Tibial nerve (tissue), 4 donors: Measurements from ENCODE around the gene COL25A1. TPM values are rescaled to one million over a fixed set of nuclear protein-coding genes. Genes with fewer than 3 reads are reported as not detected.

ENCODE experiments used
- DNase-seq, 2 donors: peaks; one replicate each; pipeline ENCODE4 v3.0.0-alpha.2; 2019; ENCODE audit warnings: low spot score in 2 of 2
- H3K27ac ChIP-seq, 4 donors: fragments of 200-600 bp; sonication (generic) in 3 of 4; one replicate each; pipeline ENCODE4 v1.5.1; 2017 to 2019; ENCODE audit warnings: mild to moderate bottlenecking in 1 of 4
- H3K27me3 ChIP-seq, 2 donors: fragments of 200-600 bp; sonication (generic) in 1 of 2; one replicate each; pipeline versions ENCODE4 v1.5.1 to v1.6.0; 2017 to 2019
- H3K36me3 ChIP-seq, 3 donors: fragments of 200-600 bp; sonication (generic); one replicate each; pipeline ENCODE4 v1.5.1; 2018 to 2019
- H3K4me1 ChIP-seq, 4 donors: fragments of 200-600 bp; sonication (generic) in 3 of 4; one replicate each; pipeline ENCODE4 v1.5.1; 2017 to 2019
- H3K4me3 ChIP-seq, 4 donors: fragments of 200-600 bp; sonication (generic) in 3 of 4; one replicate each; pipeline ENCODE4 v1.5.1; 2017 to 2019; ENCODE audit warnings: mild to moderate bottlenecking in 1 of 4, moderate library complexity in 1 of 4
- H3K9me3 ChIP-seq, 4 donors: fragments of 200-600 bp; sonication (generic) in 3 of 4; one replicate each; pipeline ENCODE4 v1.5.1; 2017 to 2019
- EP300 ChIP-seq, 2 donors: sonication (generic); formaldehyde crosslinking; IDR thresholded peaks; one replicate each; pipeline ENCODE4 v1.6.1; 2017; ENCODE audit warnings: antibody characterized with exemption in 2 of 2, mild to moderate bottlenecking in 1 of 2
- POLR2A ChIP-seq, 2 donors: fragments of 450-650 bp; IDR thresholded peaks; one replicate each; pipeline ENCODE4 v1.6.1; 2017; ENCODE audit warnings: antibody characterized with exemption in 2 of 2, mild to moderate bottlenecking in 2 of 2, moderate library complexity in 2 of 2
- WGBS, 2 donors: methylation state at CpG; one replicate each; pipeline ENCODE4 v1.1.5; 2018; 5-methylcytosine and 5-hydroxymethylcytosine counted together
- total RNA-seq, 4 donors: library from RNA; depleted of rRNA; stranded (reverse); fragments of >200 nt; gene quantifications; one replicate each; pipeline ENCODE4 v1.1.0, GENCODE V29; 2016
- TF ChIP-seq, protein P1 (sequence below), 5 experiments: fragments of 200-600 bp in 3 of 5; fragments of 450-650 bp in 2 of 5; sonication (generic) in 3 of 5; IDR thresholded peaks; one replicate each; pipeline ENCODE4 v1.5.1; 2016 to 2019; ENCODE audit warnings: antibody characterized with exemption in 5 of 5, mild to moderate bottlenecking in 3 of 5, moderate library complexity in 2 of 5

Gene COL25A1
- total RNA-seq, 4 donors from 2014 or later, result 1.5 to 4.1 (median 2.3) TPM

DNA sequence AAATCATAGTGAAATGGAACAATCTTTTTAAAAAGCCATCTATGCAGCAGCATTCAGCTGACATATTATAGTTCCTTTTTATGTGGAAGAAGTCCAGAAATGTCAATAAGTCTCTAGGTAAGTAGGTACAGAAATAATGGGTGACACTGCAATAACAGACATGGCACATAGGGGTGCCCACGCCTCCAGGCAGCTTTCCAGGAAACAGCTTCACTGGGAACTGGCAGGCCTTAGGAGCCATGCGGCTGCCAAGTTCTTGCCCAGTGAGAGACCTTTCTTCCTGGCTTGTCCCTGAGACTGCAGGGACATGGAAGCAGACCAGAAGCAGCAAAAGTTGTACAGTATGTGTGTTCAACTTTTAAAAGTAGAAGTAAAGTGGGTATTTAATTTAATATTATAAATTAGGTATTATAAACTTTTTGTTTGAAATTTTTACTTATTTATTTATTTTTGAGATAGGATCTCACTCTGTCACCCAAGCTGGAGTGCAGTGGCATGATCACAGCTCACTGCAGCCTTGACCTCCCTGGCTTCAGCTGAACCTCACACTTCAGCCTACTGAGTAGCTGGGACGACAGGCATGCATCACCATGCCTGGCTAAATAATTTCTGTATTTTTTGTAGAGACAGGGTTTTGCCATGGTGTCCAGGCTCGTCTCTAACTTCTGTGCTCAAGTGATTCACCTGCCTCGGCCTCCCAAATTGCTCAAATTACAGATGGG lies 527.5 kb downstream of the COL25A1 start:
- no peaks in the 10 kb centered on the region for H3K9me3 ChIP-seq
- H3K4me1 ChIP-seq, result no peaks in the 10 kb centered on the region
- DNase-seq, result no peak
- 70 to 73% methylated on average over 5 of the region's 5 CpGs for WGBS, 2 donors
- H3K4me3 ChIP-seq, result no peak overlapping the region
- no peak overlapping the region for H3K27ac ChIP-seq
- TF ChIP-seq EP300 (IDR thresholded peaks at IDR 0.05), result no peak
- TF ChIP-seq POLR2A (IDR thresholded peaks at IDR 0.05), result no peak
- TF ChIP-seq, protein P1, sequence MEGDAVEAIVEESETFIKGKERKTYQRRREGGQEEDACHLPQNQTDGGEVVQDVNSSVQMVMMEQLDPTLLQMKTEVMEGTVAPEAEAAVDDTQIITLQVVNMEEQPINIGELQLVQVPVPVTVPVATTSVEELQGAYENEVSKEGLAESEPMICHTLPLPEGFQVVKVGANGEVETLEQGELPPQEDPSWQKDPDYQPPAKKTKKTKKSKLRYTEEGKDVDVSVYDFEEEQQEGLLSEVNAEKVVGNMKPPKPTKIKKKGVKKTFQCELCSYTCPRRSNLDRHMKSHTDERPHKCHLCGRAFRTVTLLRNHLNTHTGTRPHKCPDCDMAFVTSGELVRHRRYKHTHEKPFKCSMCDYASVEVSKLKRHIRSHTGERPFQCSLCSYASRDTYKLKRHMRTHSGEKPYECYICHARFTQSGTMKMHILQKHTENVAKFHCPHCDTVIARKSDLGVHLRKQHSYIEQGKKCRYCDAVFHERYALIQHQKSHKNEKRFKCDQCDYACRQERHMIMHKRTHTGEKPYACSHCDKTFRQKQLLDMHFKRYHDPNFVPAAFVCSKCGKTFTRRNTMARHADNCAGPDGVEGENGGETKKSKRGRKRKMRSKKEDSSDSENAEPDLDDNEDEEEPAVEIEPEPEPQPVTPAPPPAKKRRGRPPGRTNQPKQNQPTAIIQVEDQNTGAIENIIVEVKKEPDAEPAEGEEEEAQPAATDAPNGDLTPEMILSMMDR (IDR thresholded peaks at IDR 0.05), result no peak
- no peaks in the 10 kb centered on the region for H3K36me3 ChIP-seq
- H3K27me3 ChIP-seq, result no peaks in the 10 kb centered on the region

DNA sequence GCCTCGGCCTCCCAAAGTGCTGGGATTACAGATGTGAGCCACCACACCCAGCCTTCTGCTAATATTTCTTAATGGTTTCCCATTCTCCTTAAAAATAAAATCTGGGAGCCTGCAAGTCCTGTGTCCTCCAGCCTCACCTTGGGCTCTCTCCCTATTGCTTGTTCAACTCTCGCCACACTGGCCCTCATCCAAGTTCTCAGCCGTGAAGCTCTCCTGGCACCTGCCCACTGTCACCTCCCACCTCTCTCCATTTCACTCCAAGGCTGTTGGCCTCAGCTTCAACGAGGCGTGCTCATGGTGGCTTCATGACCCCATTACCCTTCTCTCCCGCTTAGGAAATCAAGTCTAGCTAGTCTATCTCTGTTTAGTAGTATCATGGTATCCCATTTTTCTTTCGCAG lies 530.1 kb downstream of the COL25A1 start:
- no peak for DNase-seq
- WGBS, 2 donors, result 85 to 87% methylated on average over 7 of the region's 7 CpGs

GRCh38 chr4:108766058-108766457 lies 536.4 kb downstream of the COL25A1 start:
- Histone ChIP-seq H3K9me3 (peaks cover 0 to 3% (median 0%) of the 10 kb centered on the region in 4 donors), H3K4me3 (no peak overlapping the region), H3K36me3 (no peaks in the 10 kb centered on the region), H3K4me1 (peaks cover 0 to 19% (median 2%) of the 10 kb centered on the region in 4 donors), H3K27me3 (peaks cover 0 to 8% of the 10 kb centered on the region in 2 donors), H3K27ac (no peak overlapping the region)
- TF ChIP-seq, protein P1 (IDR thresholded peaks at IDR 0.05), result no peak
- TF ChIP-seq POLR2A (IDR thresholded peaks at IDR 0.05) (no peak), EP300 (IDR thresholded peaks at IDR 0.05) (no peak)
- 86 to 87% methylated on average over 3 of the region's 3 CpGs for WGBS, 2 donors
- no peak for DNase-seq

More for the DNA sequence above, 530.1 kb downstream of the COL25A1 start:
- TF ChIP-seq POLR2A (IDR thresholded peaks at IDR 0.05), result no peak
- TF ChIP-seq EP300 (IDR thresholded peaks at IDR 0.05), result no peak
- TF ChIP-seq, protein P1 (IDR thresholded peaks at IDR 0.05), result no peak
- H3K27me3 ChIP-seq, result no peaks in the 10 kb centered on the region
- H3K4me1 ChIP-seq, result no peaks in the 10 kb centered on the region
- no peak overlapping the region for H3K27ac ChIP-seq
- H3K4me3 ChIP-seq, result no peak overlapping the region
- H3K9me3 ChIP-seq, result no peaks in the 10 kb centered on the region
- H3K36me3 ChIP-seq, result no peaks in the 10 kb centered on the region

DNA sequence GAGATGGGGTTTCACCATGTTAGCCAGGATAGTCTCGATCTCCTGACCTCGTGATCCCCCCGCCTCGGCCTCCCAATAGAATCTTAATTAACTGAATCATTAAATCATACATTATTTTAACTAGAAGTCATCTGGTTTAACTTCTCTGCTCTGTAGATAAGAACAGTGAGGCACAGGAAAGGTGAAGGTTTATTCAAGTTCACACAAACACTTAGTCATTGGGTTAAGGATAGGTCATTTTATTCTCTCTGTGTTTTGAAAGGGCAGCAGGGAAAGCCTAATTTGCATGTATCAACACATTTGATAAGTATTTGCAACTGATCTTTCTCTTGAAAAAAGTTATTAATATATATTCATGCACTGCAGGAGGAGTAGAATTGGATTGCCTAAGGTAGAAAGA lies 538.5 kb downstream of the COL25A1 start:
- DNase-seq, result no peak
- Histone ChIP-seq H3K27me3 (peaks cover 0 to 8% of the 10 kb centered on the region in 2 donors), H3K36me3 (no peaks in the 10 kb centered on the region), H3K4me3 (no peak overlapping the region), H3K9me3 (peaks cover 0 to 3% (median 0%) of the 10 kb centered on the region in 4 donors), H3K4me1 (peaks cover 0 to 19% (median 2%) of the 10 kb centered on the region in 4 donors), H3K27ac (no peak overlapping the region)
- WGBS, 2 donors, result 95 to 98% methylated on average over 4 of the region's 4 CpGs
- TF ChIP-seq EP300 (IDR thresholded peaks at IDR 0.05) (no peak), POLR2A (IDR thresholded peaks at IDR 0.05) (no peak)
- TF ChIP-seq, protein P1 (IDR thresholded peaks at IDR 0.05), result no peak

GRCh38 chr4:108763226-108763593 lies 539.2 kb downstream of the COL25A1 start:
- H3K27me3 ChIP-seq, result peaks cover 2 to 8% of the 10 kb centered on the region in 2 donors
- TF ChIP-seq, protein P1 (IDR thresholded peaks at IDR 0.05), result no peak
- TF ChIP-seq POLR2A (IDR thresholded peaks at IDR 0.05) (no peak), EP300 (IDR thresholded peaks at IDR 0.05) (no peak)
- H3K9me3 ChIP-seq, result peaks cover 0 to 3% (median 0%) of the 10 kb centered on the region in 4 donors
- H3K27ac ChIP-seq, result peak overlapping the region in 1 of 4 donors; percentile 25
- no peak for DNase-seq
- peaks cover 0 to 19% (median 2%) of the 10 kb centered on the region in 4 donors for H3K4me1 ChIP-seq
- no peaks in the 10 kb centered on the region for H3K36me3 ChIP-seq
- WGBS, 2 donors, result 18 to 25% methylated on average over 11 of the region's 11 CpGs
- peak overlapping the region; percentile 30 to 68 (median 60) for H3K4me3 ChIP-seq
